ENCODE measurements around the gene DDX3X.
"Not testable (repeated sequence)": the region's sequence is repeated elsewhere in the genome, so short reads cannot be mapped to it uniquely, and the experiment has no call there.

DNA sequence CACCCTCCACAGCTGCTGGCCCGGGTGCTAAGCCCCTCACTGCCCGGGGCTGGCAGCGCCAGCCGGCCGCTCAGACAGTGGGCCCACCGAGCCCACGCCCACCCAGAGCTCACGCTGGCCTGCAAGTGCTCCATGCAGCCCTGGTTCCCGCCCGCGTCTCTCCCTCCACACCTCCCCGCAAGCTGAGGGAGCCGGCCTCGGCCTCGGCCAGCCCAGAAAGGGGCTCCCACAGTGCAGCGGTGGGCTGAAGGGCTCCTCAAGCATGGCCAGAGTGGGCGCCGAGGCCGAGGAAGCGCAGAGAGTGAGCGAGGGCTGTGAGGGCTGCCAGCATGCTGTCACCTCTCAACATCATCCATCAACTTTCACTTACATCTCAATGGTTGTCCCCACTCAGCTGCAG, 48.0 kb upstream of the DDX3X start:
- TF ChIP-seq, protein P1, sequence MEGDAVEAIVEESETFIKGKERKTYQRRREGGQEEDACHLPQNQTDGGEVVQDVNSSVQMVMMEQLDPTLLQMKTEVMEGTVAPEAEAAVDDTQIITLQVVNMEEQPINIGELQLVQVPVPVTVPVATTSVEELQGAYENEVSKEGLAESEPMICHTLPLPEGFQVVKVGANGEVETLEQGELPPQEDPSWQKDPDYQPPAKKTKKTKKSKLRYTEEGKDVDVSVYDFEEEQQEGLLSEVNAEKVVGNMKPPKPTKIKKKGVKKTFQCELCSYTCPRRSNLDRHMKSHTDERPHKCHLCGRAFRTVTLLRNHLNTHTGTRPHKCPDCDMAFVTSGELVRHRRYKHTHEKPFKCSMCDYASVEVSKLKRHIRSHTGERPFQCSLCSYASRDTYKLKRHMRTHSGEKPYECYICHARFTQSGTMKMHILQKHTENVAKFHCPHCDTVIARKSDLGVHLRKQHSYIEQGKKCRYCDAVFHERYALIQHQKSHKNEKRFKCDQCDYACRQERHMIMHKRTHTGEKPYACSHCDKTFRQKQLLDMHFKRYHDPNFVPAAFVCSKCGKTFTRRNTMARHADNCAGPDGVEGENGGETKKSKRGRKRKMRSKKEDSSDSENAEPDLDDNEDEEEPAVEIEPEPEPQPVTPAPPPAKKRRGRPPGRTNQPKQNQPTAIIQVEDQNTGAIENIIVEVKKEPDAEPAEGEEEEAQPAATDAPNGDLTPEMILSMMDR (IDR thresholded peaks at IDR 0.05) = not testable (repeated sequence)
- not testable (repeated sequence) for TF ChIP-seq EP300, POLR2AphosphoS5 (IDR thresholded peaks at IDR 0.05)
